MM.1S (cell line): ENCODE measurements around the gene MID2.

Experiments
- DNase-seq: peaks from one replicate; pipeline ENCODE4 v3.0.0-alpha.2; 2015
- H2AFZ ChIP-seq: fragments of 300-600 bp; sonication (generic); 2 replicates; pipeline ENCODE4 v1.6.0; 2016; ENCODE audit warnings: antibody characterized with exemption, low read length
- H3F3A ChIP-seq: fragments of 300-600 bp; sonication (generic); 2 replicates; pipeline ENCODE4 v1.6.1; 2016; ENCODE audit warnings: mild to moderate bottlenecking, antibody characterized with exemption, low read length, moderate library complexity, mixed read lengths; ENCODE audit not compliant: insufficient read depth
- H3K27ac ChIP-seq: fragments of 300-600 bp; sonication (generic); 2 replicates; pipeline ENCODE4 v1.5.1; 2016; ENCODE audit warnings: mild to moderate bottlenecking, low read length
- H3K27me3 ChIP-seq: fragments of 300-600 bp; sonication (generic); replicated peaks from 2 replicates; pipeline ENCODE4 v1.6.0; 2016; ENCODE audit warnings: low read length; ENCODE audit not compliant: insufficient read depth
- H3K36me3 ChIP-seq: fragments of 300-600 bp; sonication (generic); replicated peaks from 2 replicates; pipeline ENCODE4 v1.6.1; 2016; ENCODE audit warnings: mild to moderate bottlenecking, low read length, mixed read lengths; ENCODE audit not compliant: insufficient read depth
- H3K4me1 ChIP-seq: fragments of 300-600 bp; sonication (generic); 2 replicates; pipeline ENCODE4 v1.6.1; 2016; ENCODE audit warnings: low read length, mixed read lengths
- H3K4me2 ChIP-seq: fragments of 300-600 bp; sonication (generic); 2 replicates; pipeline ENCODE4 v1.6.0; 2016; ENCODE audit warnings: low read depth, low read length
- H3K4me3 ChIP-seq: fragments of 300-600 bp; sonication (generic); 2 replicates; pipeline ENCODE4 v1.5.1; 2016; ENCODE audit warnings: low read length, mixed read lengths
- H3K79me2 ChIP-seq: fragments of 300-600 bp; sonication (generic); 2 replicates; pipeline ENCODE4 v1.6.1; 2016; ENCODE audit warnings: mixed run types, low read length, mixed read lengths
- H3K9ac ChIP-seq: fragments of 300-600 bp; sonication (generic); 2 replicates; pipeline ENCODE4 v1.6.1; 2016; ENCODE audit warnings: low read length, mixed read lengths
- H3K9me2 ChIP-seq: fragments of 300-600 bp; sonication (generic); replicated peaks from 2 replicates; pipeline ENCODE4 v1.6.1; 2016; ENCODE audit warnings: mild to moderate bottlenecking, low read length, mixed read lengths; ENCODE audit not compliant: insufficient read depth
- H3K9me3 ChIP-seq: fragments of 300-600 bp; sonication (generic); replicated peaks from 2 replicates; pipeline ENCODE4 v1.6.1; 2016; ENCODE audit warnings: mild to moderate bottlenecking, low read length, mixed read lengths; ENCODE audit not compliant: insufficient read depth
- H4K20me1 ChIP-seq: fragments of 300-600 bp; sonication (generic); 2 replicates; pipeline ENCODE4 v1.6.1; 2016; ENCODE audit warnings: mild to moderate bottlenecking, low read length, moderate library complexity, mixed read lengths; ENCODE audit not compliant: insufficient read depth
- EZH2 ChIP-seq: fragments of 300-600 bp; sonication (generic); optimal IDR thresholded peaks from 2 replicates; pipeline ENCODE3; 2017; ENCODE audit warnings: low read depth, mild to moderate bottlenecking, antibody characterized with exemption, low read length, mixed read lengths
- EZH2phosphoT487 ChIP-seq: fragments of 300-600 bp; sonication (generic); IDR thresholded peaks from 2 replicates; pipeline ENCODE4 v1.6.1; 2018; ENCODE audit warnings: antibody characterized with exemption, low read length
- TF ChIP-seq, protein P1 (sequence below): fragments of 300-600 bp; sonication (generic); IDR thresholded peaks from 2 replicates; pipeline ENCODE4 v1.5.1; 2016; ENCODE audit warnings: antibody characterized with exemption, low read length, mixed read lengths

Gene MID2

GRCh38 chrX:107857837-107858236 lies 32.2 kb downstream of the MID2 start:
- TF ChIP-seq EZH2 (no peak), EZH2phosphoT487 (no peak)
- TF ChIP-seq, protein P1, sequence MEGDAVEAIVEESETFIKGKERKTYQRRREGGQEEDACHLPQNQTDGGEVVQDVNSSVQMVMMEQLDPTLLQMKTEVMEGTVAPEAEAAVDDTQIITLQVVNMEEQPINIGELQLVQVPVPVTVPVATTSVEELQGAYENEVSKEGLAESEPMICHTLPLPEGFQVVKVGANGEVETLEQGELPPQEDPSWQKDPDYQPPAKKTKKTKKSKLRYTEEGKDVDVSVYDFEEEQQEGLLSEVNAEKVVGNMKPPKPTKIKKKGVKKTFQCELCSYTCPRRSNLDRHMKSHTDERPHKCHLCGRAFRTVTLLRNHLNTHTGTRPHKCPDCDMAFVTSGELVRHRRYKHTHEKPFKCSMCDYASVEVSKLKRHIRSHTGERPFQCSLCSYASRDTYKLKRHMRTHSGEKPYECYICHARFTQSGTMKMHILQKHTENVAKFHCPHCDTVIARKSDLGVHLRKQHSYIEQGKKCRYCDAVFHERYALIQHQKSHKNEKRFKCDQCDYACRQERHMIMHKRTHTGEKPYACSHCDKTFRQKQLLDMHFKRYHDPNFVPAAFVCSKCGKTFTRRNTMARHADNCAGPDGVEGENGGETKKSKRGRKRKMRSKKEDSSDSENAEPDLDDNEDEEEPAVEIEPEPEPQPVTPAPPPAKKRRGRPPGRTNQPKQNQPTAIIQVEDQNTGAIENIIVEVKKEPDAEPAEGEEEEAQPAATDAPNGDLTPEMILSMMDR: no peak
- Histone ChIP-seq H3F3A (no peaks in the 10 kb centered on the region), H4K20me1 (no peaks in the 10 kb centered on the region), H3K4me3 (no peak overlapping the region), H3K9me2 (no peaks in the 10 kb centered on the region), H3K79me2 (no peaks in the 10 kb centered on the region), H3K27ac (no peak overlapping the region), H2AFZ (no peak overlapping the region), H3K9ac (no peak overlapping the region), H3K4me1 (no peaks in the 10 kb centered on the region), H3K4me2 (no peak overlapping the region), H3K9me3 (no peaks in the 10 kb centered on the region), H3K36me3 (no peaks in the 10 kb centered on the region), H3K27me3 (no peaks in the 10 kb centered on the region)
- DNase-seq: no peak

DNA sequence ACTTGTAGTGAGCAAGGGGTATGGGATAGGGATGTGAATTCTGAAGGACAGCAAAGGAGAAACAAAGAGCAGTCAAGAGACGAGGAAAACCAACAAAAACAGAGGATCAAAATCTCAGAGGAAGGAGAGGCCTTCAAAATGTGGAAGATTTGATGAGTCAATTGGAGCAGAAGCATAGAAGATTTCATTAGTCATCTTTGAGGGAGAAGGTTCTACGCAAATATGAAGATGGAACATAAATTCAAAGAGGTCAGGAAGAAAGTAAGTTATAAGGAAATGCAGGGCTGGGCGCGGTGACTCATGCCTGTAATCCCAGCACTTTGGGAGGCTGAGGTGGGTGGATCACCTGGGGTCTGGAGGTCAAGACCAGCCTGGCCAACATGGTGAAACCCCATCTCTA lies 35.4 kb downstream of the MID2 start:
- Histone ChIP-seq H3K27ac (no peak overlapping the region), H4K20me1 (no peaks in the 10 kb centered on the region), H3K4me1 (no peaks in the 10 kb centered on the region), H3K79me2 (no peaks in the 10 kb centered on the region), H3K4me2 (no peak overlapping the region), H2AFZ (no peak overlapping the region), H3K9me2 (no peaks in the 10 kb centered on the region), H3K36me3 (no peaks in the 10 kb centered on the region), H3K27me3 (no peaks in the 10 kb centered on the region), H3K4me3 (no peak overlapping the region), H3K9ac (no peak overlapping the region), H3F3A (no peaks in the 10 kb centered on the region), H3K9me3 (no peaks in the 10 kb centered on the region)
- TF ChIP-seq EZH2 (no peak), EZH2phosphoT487 (no peak)
- TF ChIP-seq, protein P1: no peak
- DNase-seq: no peak

- no peak overlapping the region for H3K9ac ChIP-seq
- H3K4me1 ChIP-seq: no peaks in the 10 kb centered on the region
- no peaks in the 10 kb centered on the region for H4K20me1 ChIP-seq
- H3K27me3 ChIP-seq: no peaks in the 10 kb centered on the region
- TF ChIP-seq EZH2 (no peak), EZH2phosphoT487 (no peak)
- TF ChIP-seq, protein P1: no peak
- no peaks in the 10 kb centered on the region for H3K36me3 ChIP-seq
- DNase-seq: no peak
- no peaks in the 10 kb centered on the region for H3F3A ChIP-seq
- no peaks in the 10 kb centered on the region for H3K79me2 ChIP-seq
- H3K9me2 ChIP-seq: no peaks in the 10 kb centered on the region
- H3K4me3 ChIP-seq: no peak overlapping the region
- no peak overlapping the region for H3K4me2 ChIP-seq
- H3K27ac ChIP-seq: no peak overlapping the region
- H2AFZ ChIP-seq: no peak overlapping the region
- H3K9me3 ChIP-seq: no peaks in the 10 kb centered on the region
Measured at GRCh38 chrX:107871136-107871535, 45.5 kb downstream of the MID2 start.
